GM21717 (cell line): ENCODE results near the gene TNNI3K.
A peak's percentile ranks its signal among the peaks of the same experiment; 100 is the strongest.

Experiments
- ATAC-seq: cut with Tn5 transposase; IDR thresholded peaks from one replicate; pipeline ENCODE4 v1.9.1; 2021; ENCODE audit warnings: mild to moderate bottlenecking, moderate library complexity; ENCODE audit not compliant: unreplicated experiment

Gene TNNI3K

DNA sequence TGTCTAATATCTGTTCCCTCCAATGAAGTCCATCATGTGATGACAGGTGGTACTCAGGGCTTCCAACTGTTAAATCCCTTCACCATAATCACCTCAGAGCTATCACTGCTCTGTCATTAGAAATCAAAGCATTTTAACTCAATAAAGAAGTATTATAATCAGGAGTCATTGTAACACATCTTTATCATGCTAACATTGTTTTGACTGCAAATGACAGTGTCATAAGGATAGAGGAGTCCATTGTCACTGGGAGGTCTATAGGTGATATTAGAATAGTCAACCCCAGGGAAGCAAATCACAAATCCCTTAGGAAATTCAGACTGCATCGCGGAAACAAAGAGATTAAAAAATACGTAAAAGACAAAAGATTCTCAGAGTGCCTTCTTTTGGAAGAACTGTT, 246.4 kb downstream of the TNNI3K start:
- ATAC-seq = no peak

DNA sequence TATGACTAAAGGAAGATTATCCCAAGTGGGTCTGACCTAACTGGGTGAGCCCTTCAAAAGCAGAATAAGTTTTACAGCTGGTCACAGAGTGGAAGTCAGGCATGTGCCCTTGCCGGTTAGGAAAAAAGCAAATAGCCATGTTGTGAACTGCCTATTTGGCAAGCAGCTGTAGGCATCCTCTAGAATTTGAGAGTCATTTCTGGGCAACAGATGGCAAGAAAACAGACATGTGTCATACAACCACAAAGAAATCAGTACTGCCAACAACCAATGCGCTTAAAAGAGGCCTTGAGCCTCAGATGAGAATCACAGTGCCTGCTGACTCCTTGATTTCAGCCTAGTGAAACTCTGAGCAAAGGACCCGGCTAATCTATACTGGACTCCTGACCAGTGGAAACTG, 250.4 kb downstream of the TNNI3K start:
- ATAC-seq = no peak

DNA sequence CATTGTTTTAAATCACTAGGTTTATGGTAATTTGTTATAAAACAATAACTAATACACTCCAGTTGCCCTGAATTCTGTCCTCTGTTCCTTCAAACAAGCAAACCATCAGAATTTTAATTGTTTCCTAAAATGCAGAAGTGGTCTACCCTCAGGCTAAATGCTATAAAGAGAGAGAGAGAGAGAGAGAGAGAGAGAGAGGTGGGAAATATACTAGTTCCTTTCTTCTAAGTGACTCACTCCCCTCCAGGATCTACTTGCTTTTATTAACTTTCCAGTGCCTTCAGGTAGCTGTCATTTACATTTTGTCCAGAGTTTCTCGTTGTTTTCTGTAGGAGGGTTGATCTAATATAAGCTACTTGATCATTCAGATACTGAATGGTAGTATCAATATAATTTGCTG, 250.8 kb downstream of the TNNI3K start:
- no peak for ATAC-seq

DNA sequence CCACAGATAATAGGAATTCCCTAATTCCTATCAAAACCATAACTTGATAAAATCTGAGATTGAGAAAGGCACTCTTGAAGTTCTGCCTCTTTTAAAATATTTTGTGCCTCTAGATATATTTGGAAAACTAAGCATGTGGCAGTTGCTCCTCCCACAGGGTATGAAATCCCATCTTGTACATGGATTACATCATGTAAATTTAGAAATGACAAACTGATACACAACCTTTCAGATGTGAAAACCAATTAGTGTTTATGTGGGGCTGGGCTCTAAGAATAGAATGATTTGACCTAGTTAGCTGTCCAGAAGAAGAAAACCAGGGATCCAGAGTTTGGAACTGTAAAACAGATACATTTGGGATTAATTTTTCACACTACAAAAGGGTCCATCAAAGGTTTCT, 261.5 kb downstream of the TNNI3K start:
- no peak for ATAC-seq

DNA sequence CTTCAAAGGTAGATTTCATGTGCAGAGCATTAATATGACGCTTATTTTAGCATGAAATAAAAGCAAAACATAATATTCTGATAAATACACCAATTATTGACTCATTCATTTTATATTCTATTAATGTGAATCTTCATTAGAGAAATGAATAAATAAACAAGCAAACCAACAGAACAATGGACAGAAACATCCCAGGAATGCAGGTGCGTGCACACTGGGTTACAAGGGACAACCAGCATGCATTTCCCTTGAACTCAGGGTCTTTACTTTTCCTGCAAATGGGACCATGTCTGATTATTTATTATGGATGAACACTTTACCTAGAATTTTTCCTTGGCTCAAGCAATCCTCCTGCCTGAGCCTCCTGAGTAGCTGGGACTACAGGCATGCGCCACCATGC, 263.7 kb downstream of the TNNI3K start:
- ATAC-seq = no peak

DNA sequence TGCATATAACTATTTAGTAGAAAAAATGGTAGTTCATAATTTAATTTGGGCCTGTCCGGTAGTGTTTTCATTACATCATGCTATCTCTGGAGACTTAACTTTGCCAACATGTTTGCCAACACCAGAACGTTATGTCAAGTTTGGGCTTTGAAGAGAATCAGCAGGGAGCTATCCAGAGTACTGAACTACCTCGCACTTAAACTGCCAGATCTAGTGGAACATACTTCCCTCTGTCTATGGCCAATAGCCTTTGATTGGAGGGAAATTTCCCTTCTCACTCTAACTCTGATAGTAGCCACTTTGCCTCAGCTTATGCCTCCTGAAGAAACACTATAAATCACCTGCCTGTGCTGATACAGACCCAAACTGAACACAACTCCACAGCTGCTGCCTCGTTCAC, 267.2 kb downstream of the TNNI3K start:
- ATAC-seq = no peak

DNA sequence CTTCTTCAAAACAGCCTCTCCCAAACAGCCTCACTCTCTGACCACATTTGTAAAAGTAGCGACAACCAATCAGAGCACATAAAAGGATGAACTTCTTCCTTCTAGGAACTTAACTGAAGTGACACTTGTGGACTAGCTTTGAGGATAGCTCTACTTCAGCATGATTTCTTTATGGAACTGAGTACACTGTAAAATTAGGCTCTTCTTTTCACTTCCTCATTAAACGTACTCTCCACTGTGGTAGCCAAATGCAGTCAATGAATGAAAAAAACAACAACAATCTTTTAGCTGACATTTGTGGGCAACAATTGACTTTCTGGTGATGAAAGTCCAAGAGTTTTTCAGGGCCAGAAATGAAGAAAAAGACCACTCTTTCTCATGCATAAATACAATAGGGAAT, 267.7 kb downstream of the TNNI3K start:
- no peak for ATAC-seq

DNA sequence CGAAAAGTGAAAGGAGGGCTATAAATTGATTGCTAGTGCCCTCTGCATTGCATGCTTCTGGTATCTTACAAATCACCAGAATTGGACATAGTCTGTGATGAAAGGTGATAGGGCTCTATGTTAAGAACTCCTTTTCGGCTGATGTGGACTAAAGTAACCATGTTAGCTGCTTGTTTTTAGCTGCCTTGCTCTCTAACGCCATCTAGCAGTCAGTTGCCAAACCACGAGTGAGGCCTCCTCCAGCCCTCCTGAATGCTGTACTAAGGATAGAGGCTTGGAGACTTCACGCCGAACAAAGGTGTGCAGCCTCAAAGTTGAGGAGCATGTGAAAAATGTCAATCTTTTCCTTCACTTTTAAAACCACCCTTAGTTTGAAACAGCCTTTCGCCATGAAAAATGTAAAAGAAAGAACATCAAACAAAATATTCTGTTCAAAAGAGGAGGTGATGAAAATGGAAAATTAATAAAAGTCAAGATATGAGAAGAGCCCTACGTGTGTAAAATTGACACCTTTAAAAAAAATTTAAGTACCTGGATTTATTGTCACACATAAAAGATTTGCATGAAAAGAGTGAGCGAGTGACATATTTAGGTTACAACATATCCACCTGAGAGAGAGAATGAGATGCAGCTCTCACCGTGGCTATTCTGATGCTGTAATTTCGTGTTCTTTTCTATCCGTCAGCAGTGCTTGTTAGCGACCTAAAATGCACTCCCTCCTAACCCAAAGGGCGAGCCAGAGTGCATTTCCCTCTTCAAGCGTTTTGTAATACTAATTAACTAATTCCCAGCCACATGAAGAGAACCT, 269.1 kb downstream of the TNNI3K start:
- ATAC-seq = peak; percentile 90

DNA sequence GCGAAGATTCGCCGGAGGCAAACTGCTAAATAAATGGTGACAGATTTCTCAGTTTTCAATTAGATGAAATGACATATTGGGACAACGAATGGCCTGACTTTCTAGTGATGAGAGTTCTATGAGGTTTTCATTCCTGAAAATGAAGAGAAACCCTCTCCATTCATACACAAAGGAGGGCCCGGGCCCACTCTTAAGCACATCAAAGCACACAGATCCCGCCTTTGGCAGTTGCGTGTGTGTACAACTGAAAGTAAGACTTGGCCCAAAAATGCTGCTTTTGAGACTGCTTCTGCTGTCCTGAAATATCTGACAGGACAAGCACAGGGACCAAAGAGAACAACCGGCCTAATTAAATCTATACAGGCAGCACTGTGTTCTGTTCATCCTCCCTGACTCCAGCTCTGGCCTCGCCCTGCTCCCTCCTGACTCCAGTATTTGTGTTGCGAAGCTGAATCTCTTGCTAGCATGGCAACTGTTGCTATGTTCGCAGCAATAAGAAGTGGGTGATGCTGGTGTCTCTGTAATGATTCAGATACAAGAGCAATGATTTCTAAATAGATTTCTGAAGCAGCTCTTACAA, 269.8 kb downstream of the TNNI3K start:
- ATAC-seq = no peak

DNA sequence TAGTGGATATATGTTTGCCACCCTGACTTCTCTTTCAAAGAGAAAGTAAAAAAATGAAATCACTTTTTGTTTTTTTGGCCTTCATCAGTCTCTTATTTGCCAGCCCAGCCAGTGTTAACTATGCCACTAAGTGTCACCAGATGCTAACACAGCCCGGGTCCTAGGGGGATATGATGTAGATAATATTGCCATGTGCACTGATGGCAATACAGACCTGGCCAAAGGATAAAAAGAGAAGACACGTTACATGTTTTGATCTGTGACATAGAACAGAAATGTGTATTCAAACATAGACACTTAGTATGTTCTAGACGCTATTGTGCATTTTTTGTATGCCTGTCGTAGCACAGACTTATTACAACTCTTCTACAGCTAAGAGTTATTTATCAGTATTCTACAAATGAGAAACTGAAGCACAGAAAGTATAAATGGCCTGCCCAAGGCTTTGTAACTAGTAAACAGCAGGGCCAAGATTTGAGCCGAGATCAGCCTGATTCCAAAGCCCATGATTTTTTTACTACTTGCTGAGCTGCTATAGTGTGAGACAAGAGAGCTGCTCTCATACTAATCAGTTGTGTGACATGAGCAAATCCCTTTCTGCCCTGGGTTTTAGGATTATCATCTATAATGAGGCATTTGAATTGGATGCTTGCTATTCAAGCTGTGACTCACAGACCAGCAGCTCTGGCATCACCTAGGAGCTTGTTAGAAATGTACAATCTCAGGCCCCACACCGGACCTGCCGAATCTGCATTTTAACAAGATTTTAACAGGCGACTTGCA, 270.9 kb downstream of the TNNI3K start:
- no peak for ATAC-seq

DNA sequence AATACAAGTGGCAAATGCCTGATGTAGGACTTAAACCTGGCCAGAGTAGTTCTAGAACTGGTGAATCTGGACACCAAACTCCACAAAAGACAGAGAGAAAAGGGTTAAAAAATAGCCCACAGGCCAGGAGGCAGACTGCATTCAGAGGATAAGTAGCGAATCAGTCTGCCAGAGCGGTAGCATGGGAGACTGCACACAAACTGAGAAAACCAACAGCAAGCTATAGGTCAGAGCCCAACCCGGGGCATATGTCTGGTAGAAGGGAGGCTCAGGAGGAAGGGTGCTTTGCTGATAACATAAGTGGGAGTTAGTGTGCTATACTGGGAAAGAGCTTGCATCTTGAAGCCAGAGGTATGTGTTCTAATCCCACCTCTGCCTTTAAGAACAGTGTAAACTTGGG, 273.3 kb downstream of the TNNI3K start:
- ATAC-seq = no peak

DNA sequence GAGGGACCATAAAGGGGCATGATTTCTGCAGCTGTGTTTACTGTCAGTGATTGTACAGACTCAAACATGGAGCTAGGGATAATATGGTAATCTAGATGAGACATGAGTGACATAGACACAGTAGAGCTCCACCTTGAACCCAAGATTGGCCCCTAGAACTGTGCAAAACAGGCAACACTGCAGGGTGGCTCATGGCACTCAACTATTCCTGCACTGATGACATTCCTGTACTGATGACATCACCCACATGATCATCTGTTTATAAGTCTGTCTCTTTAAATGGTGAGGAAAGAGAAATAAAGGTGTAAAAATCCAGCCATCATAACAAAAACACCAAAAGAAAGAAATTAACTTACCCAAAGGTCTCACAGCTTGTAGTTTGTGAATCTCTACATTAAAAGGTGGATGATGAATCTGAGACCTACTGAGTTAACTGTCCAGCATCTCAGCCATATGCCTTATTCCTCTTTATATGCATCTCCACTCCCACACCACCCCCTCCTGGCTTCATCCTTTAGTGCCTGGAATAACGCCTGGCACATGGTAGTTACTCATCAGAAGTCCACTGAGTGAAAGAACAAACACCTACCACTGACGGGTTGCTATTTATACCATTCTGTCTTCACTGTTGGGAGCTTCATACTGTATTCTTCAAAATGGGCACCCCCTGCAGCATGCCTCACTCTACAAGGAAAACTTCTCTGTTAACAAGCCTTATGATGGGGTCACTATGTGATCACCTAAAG, 277.2 kb downstream of the TNNI3K start, which contains the start of gene LRRC53:
Gene LRRC53 (minus strand): TSS at position 442 of the 746 bp plus-strand sequence. CDS start 29,262 bp downstream, outside the sequence.
- ATAC-seq = no peak

DNA sequence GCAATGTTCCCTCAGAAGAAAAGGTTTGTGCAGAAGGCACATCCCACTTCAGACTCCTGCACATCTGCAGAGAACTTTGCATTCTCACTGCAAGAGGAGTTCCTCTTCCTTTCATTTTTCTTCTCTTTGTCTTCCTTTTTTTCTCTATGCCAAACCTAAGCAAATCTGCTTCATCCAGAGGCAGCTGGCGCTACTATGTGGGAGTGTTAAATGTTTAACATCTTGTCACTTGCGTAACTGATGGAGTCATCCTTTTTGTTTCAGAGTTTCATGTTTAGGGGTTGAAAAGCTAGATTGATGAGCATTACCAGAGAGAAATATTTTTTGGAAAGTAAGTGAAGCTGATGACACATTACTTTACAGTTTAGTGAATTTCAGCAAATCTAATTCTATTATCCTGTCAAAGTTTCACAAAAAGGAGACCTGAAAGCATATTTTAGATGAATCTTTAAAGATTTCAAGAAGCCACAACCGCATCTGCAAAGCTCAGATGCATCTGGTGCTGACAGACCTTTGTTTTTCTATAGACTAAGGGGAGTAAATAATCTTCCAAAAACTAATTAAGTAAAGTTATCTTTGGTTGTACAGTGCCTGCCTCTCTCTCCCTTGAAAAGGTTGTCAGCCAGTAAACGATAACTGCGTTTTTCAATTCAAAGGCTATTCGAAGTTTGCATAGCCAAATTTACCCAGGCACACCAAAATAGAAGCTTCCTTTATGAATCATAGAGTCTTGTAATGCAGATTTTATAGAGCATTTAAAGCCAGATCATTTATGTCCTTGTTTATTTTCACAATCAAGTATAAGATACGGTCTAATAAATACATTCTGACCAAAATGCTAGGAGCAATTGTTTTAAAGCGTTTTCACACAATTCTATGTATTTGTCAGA, 278.5 kb downstream of the TNNI3K start:
- no peak for ATAC-seq

DNA sequence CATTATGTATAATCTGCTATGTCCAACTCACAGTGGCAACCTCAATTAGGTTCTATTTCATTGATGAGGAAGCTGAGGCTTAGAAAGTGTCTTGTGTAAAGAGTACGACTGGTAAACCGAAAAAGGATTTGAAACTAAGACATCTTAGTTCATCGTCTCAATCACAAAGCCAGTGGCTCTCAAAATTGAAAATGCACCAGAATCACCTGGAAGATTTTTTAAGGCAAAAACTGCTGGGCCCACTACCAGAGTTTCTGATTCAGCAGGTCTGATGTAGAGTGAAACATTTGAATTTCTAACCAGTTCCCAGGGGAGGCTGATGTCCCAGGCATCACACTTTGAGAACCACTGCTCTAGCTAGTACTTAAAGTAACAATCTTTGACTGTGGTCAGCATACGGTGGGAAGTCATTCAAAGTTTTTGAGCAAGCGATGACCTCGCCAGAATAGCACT, 282.4 kb downstream of the TNNI3K start:
- ATAC-seq = peak; percentile 88

DNA sequence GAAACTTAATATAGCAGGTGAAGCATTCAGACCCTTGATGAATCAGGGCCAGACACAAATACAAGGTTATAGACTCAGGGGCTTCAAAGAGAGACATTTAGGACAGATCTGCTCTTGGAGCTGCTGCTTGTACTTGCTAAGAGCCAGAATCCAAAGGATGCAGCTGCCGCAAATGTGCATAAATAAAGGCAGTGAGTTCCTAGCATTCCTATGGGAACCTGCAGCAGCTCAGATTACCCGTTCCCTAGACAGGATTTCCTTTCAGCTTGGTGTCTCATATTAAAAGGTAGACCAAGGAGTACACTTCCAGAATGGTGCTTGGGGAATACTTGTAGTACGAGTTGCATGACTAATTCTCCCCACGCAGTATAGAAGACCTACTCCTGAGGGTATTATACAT, 287.0 kb downstream of the TNNI3K start:
- ATAC-seq = no peak

DNA sequence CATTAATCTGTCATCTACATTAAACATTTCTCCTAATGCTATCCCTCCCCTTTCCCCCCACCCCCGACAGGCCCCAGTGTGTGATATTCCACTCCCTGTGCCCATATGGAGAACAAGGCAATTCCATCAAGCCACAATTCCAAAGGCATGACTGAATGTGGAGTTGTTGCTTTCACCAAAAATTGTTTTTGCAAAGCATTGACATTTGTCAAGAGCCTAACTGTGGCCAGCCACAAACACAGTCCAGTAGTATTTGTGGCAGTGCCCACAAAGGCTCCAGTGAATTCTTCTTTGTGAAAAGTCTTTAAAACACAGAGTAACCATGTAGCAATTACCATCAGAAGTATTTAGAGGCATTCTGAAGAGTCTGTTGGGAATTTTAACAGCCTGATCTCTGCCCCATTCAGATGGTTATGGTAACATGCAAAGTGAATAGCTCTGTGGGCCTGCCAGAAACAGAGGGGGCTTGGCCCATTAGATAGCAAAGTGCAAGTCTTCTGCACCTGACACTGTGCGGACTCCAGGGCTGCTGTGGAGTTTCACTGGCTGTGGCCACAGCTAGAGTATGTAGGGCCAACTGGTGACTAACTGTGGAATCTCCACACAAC, 288.8 kb downstream of the TNNI3K start:
- no peak for ATAC-seq

DNA sequence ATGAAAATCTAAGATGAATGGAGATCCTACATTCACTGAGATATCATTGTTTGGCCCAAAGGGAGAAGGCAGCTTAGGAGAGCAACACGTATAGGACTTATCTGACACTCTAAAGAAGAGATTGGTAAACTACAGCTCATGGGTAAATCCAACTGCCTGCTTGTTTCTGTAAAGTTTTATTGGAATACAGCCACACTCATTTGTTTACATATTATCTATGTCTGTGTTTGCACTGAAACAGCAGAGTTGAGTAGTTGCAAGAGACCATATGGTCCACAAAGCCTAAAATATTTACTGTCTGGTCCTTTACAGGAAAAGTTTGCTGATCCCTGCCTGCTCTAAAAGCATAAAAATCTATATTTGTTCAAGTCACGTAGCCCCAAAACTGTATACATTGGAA, 291.5 kb downstream of the TNNI3K start:
- ATAC-seq = no peak

DNA sequence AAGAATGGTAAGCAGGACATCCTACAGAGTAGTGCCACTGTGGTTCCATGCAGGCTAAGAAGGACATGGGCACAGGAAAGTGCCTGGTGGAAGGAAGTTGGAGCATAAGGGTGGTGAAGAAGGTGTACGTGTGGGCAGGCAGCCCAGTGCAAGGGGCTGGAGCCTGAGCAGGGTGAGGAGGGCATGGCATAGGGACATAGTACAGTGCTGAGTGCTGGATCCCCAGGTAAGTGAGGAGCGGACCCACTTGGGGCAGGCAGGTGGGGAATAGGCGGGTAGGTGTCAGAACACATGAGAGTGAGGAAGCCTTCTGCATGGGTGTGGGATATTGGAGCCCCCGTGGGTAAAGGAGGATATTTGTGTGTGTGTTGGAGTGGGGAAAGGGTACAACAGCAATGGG, 292.9 kb downstream of the TNNI3K start:
- ATAC-seq = no peak

DNA sequence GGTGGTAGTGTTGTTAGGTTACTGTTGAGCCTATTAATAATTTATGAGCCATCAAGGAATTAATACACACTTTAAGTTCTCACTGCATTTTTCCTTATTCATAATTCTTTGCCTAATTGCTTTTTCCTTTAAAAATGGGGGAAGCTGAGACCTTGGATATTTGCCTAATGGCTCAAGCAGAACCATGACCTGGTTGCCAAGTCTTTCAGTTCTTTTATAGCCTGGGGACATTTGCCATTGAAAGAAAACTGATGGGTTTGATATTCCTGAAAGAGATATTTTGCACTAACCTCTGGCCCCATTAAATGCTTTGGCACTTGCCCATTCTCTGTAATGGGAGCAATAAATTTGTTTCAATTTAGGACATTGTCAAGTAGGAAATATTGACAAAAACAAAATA, 295.7 kb downstream of the TNNI3K start:
- ATAC-seq = no peak

DNA sequence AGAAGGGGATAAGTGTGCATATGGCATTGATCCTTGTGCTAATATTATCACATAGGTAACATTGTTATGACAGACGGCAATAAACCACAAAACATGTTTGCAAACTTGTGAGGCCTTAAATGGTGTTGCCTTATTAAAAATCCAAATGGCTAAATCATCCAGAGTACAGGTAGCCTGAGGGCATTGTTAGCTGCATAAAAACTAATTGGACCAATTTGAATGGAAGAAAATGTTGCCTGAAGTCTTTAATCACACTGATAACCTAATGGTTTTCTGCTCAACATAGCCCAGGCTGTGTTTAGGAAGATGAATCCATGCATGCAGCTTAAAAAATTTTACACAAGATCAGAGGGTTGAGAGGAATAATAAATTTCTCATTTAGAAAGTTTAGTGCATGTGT, 296.6 kb downstream of the TNNI3K start:
- ATAC-seq = no peak
